GM23338 (cell line): ENCODE measurements around the gene MTA1. TPM values are rescaled to one million over a fixed set of nuclear protein-coding genes. Genes with fewer than 3 reads are reported as not detected.

Source experiments
- ATAC-seq: fragments of 200-7000 bp; cut with Tn5 transposase; 3 replicates; pipeline ENCODE4 v1.9.1; 2020
- DNase-seq: peaks from one replicate; pipeline ENCODE4 v3.0.0-alpha.2; 2015; ENCODE audit warnings: low spot score
- H2AFZ ChIP-seq: fragments of 200-600 bp; sonication (generic); 2 replicates; pipeline ENCODE4 v1.8.0; 2016; ENCODE audit warnings: antibody characterized with exemption, mild to moderate bottlenecking, moderate library complexity
- H3F3A ChIP-seq: fragments of 200-600 bp; sonication (generic); replicated peaks from 2 replicates; pipeline ENCODE4 v1.8.0; 2017; ENCODE audit warnings: antibody characterized with exemption, mixed run types, low read depth
- H3K27ac ChIP-seq: fragments of 200-600 bp; sonication (generic); 2 replicates; pipeline ENCODE4 v1.6.1; 2016; ENCODE audit warnings: low read depth
- H3K27me3 ChIP-seq: fragments of 200-600 bp; sonication (generic); 2 replicates; pipeline ENCODE4 v1.8.0; 2016; ENCODE audit warnings: mild to moderate bottlenecking, mixed run types, moderate library complexity; ENCODE audit not compliant: insufficient read depth
- H3K36me3 ChIP-seq: fragments of 200-600 bp; sonication (generic); 2 replicates; pipeline ENCODE4 v1.8.0; 2016; ENCODE audit warnings: mild to moderate bottlenecking; ENCODE audit not compliant: insufficient read depth
- H3K4me1 ChIP-seq: fragments of 200-600 bp; sonication (generic); 2 replicates; pipeline ENCODE4 v1.8.0; 2016; ENCODE audit warnings: mild to moderate bottlenecking, moderate library complexity; ENCODE audit not compliant: insufficient read depth
- H3K4me2 ChIP-seq: fragments of 200-600 bp; sonication (generic); 2 replicates; pipeline ENCODE4 v1.7.1; 2017; ENCODE audit warnings: mixed run types
- H3K4me3 ChIP-seq: fragments of 200-600 bp; sonication (generic); 2 replicates; pipeline ENCODE4 v1.6.1; 2016; ENCODE audit warnings: mixed run types
- H3K79me2 ChIP-seq: fragments of 200-600 bp; sonication (generic); replicated peaks from 2 replicates; pipeline ENCODE4 v1.8.0; 2017; ENCODE audit warnings: mild to moderate bottlenecking; ENCODE audit not compliant: insufficient read depth
- H3K9me2 ChIP-seq: fragments of 200-600 bp; sonication (generic); 2 replicates; pipeline ENCODE4 v1.8.0; 2017; ENCODE audit not compliant: insufficient read depth
- H4K20me1 ChIP-seq: fragments of 200-600 bp; sonication (generic); replicated peaks from 2 replicates; pipeline ENCODE4 v1.8.0; 2017; ENCODE audit warnings: mild to moderate bottlenecking; ENCODE audit not compliant: insufficient read depth
- H3K27ac Mint-ChIP-seq: 2 replicates; pipeline ENCODE4 v1.8.0; 2020; ENCODE audit warnings: inconsistent platforms, mild to moderate bottlenecking, moderate library complexity, mixed read lengths
- H3K27me3 Mint-ChIP-seq: 3 replicates; pipeline ENCODE4 v1.8.0; 2022; ENCODE audit warnings: low read depth, mild to moderate bottlenecking, moderate library complexity, mixed read lengths, inconsistent platforms; ENCODE audit not compliant: insufficient read depth, poor library complexity
- H3K36me3 Mint-ChIP-seq: 3 replicates; pipeline ENCODE4 v1.8.0; 2021; ENCODE audit warnings: low read depth, mild to moderate bottlenecking, inconsistent platforms, moderate library complexity, mixed read lengths
- H3K4me1 Mint-ChIP-seq: 3 replicates; pipeline ENCODE4 v1.8.0; 2020; ENCODE audit warnings: mild to moderate bottlenecking, inconsistent platforms, mixed read lengths
- H3K4me3 Mint-ChIP-seq: 3 replicates; pipeline ENCODE4 v1.8.0; 2021; ENCODE audit warnings: moderate library complexity, mild to moderate bottlenecking, inconsistent platforms, mixed read lengths
- H3K9me3 Mint-ChIP-seq: 3 replicates; pipeline ENCODE4 v1.8.0; 2020; ENCODE audit warnings: moderate library complexity, mild to moderate bottlenecking, inconsistent platforms, mixed read lengths
- CREB1 ChIP-seq: fragments of 250-450 bp; sonication (Bioruptor Pico); IDR thresholded peaks from 2 replicates; pipeline ENCODE4 v1.5.0; 2020; ENCODE audit warnings: low read depth, mild to moderate bottlenecking, moderate library complexity
- CTCF ChIP-seq, 2 experiments: fragments of 200-600 bp in 1 of 2; sonication (generic) in 1 of 2; conservative IDR thresholded peaks; 2 replicates each; pipeline versions ENCODE4 v1.5.1 to v1.6.1; 2016 to 2017; ENCODE audit warnings: antibody characterized with exemption in 2 of 2, low read depth in 2 of 2, mild to moderate bottlenecking in 2 of 2, moderate library complexity in 1 of 2
- EZH2 ChIP-seq: fragments of 200-600 bp; sonication (generic); IDR thresholded peaks from one replicate; pipeline ENCODE4 v1.8.0; 2017; ENCODE audit warnings: antibody characterized with exemption, mild to moderate bottlenecking, low read depth; ENCODE audit not compliant: unreplicated experiment
- EZH2phosphoT487 ChIP-seq: fragments of 200-600 bp; sonication (generic); IDR thresholded peaks from one replicate; pipeline ENCODE4 v1.8.1; 2018; ENCODE audit warnings: antibody characterized with exemption; ENCODE audit not compliant: unreplicated experiment
- JUNB ChIP-seq: IDR thresholded peaks from one replicate; pipeline ENCODE4 v1.6.1; 2016; ENCODE audit warnings: antibody characterized with exemption; ENCODE audit not compliant: unreplicated experiment
- NANOG ChIP-seq: IDR thresholded peaks from 2 replicates; pipeline ENCODE4 v1.6.1; 2016; ENCODE audit warnings: antibody characterized with exemption, borderline replicate concordance
- POLR2AphosphoS5 ChIP-seq: IDR thresholded peaks from 2 replicates; pipeline ENCODE4 v1.6.1; 2016; ENCODE audit warnings: antibody characterized with exemption, low read depth
- STAT1 ChIP-seq: IDR thresholded peaks from one replicate; pipeline ENCODE4 v1.6.1; 2016; ENCODE audit warnings: antibody characterized with exemption; ENCODE audit not compliant: unreplicated experiment
- ZNF114 ChIP-seq: fragments of 250-450 bp; sonication (Bioruptor Pico); IDR thresholded peaks from 2 replicates; pipeline ENCODE4 v1.5.0; 2020; ENCODE audit warnings: mild to moderate bottlenecking, moderate library complexity
- ZNF331 ChIP-seq: fragments of 250-450 bp; sonication (Bioruptor Pico); IDR thresholded peaks from 2 replicates; pipeline ENCODE4 v1.5.0; 2020; ENCODE audit warnings: low read depth, mild to moderate bottlenecking, moderate library complexity
- polyA plus RNA-seq: library from polyadenylated mRNA; unstranded; fragments of >200 nt; fragmentation: Nextera tagmentation; extraction: Ambion mirVana; gene quantifications from 2 replicates; pipeline ENCODE4 v1.2.1, GENCODE V29; 2016
- total RNA-seq: library from RNA; depleted of rRNA; stranded (reverse); fragments of >200 nt; shearing (Covaris generic); gene quantifications from 2 replicates; pipeline ENCODE4 v1.2.3, GENCODE V29; 2014
- TF ChIP-seq, protein P1 (sequence below): IDR thresholded peaks from one replicate; pipeline ENCODE4 v1.6.1; 2018; ENCODE audit warnings: antibody characterized with exemption; ENCODE audit not compliant: unreplicated experiment
- TF ChIP-seq, protein P2 (sequence below): IDR thresholded peaks from 2 replicates; pipeline ENCODE4 v1.6.1; 2016; ENCODE audit warnings: antibody characterized with exemption

Gene MTA1
- total and polyA plus RNA-seq, 2 experiments from 2014 or later: 53.3 to 126 TPM

DNA sequence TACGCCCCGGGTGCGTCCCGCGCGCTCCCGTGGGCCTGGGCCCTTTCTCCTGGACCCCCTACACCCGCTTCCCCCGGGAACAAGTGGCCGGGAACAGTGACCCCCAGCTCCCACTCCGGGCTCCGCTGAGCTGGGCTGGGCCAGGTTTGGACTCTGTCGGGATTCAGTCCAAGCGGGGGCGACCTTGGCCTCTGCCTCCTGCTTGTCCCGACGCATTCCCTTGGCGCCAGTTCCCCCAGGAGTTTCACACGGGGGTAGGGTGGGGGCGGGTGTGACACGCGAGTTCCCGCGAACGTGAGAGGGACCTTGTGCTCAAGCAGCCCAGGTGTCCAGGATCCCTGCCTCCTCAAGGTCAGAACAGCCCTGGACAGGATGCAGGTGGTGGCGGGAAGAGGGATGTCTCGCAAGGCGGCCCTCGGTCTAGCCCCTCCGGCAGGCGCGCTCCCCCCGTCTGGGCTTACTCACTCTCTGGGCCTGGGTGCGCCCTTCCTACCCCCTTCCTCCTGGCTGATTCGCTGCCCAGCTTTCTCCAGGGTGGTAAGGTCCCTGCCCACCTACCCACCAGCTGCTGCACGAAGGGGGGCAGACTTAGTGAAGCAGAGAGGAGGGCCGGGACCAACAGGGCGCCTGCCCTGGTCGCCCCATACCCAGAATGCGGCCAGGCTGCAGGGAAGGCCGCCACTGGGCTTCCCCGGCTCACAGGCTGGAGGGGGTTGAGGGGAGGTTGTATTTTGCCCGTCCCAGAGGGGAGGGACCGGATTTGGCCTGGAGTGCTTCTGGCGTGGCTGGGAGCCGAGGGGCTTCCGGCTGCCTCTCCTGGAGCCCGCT, 55.9 kb downstream of the MTA1 start:
- H3K9me3 Mint-ChIP-seq: no peaks in the 10 kb centered on the region
- H3K27me3 ChIP-seq: peaks cover 57% of the 10 kb centered on the region
- H3K4me1 ChIP-seq: peaks cover 16% of the 10 kb centered on the region; the same call in 1 of the 2 replicates
- peak overlapping the region; percentile 78 for H3K4me2 ChIP-seq
- H3K79me2 ChIP-seq: no peaks in the 10 kb centered on the region
- peaks cover 9% of the 10 kb centered on the region; the same call in 2 of the 3 replicates for H3K4me1 Mint-ChIP-seq
- H3K36me3 Mint-ChIP-seq: no peaks in the 10 kb centered on the region
- H3K4me3 ChIP-seq: peak overlapping the region; percentile 70
- H3K27ac ChIP-seq: no peak overlapping the region
- H3K4me3 Mint-ChIP-seq: peak overlapping the region; percentile 59; the same call in 2 of the 3 replicates
- peak; percentile 1 for ATAC-seq
- TF ChIP-seq ZNF114 (no peak), EZH2 (peak; percentile 50), NANOG (no peak)
- H3K9me2 ChIP-seq: no peaks in the 10 kb centered on the region
- H3K27ac Mint-ChIP-seq: no peak overlapping the region
- no peaks in the 10 kb centered on the region; the same call in 1 of the 2 replicates for H4K20me1 ChIP-seq
- peaks cover 54% of the 10 kb centered on the region for H3K27me3 Mint-ChIP-seq
- peak overlapping the region; percentile 74 for H2AFZ ChIP-seq
- no peaks in the 10 kb centered on the region for H3K36me3 ChIP-seq
- DNase-seq: peak; percentile 55
- H3F3A ChIP-seq: peaks cover 7% of the 10 kb centered on the region; the same call in 1 of the 2 replicates

DNA sequence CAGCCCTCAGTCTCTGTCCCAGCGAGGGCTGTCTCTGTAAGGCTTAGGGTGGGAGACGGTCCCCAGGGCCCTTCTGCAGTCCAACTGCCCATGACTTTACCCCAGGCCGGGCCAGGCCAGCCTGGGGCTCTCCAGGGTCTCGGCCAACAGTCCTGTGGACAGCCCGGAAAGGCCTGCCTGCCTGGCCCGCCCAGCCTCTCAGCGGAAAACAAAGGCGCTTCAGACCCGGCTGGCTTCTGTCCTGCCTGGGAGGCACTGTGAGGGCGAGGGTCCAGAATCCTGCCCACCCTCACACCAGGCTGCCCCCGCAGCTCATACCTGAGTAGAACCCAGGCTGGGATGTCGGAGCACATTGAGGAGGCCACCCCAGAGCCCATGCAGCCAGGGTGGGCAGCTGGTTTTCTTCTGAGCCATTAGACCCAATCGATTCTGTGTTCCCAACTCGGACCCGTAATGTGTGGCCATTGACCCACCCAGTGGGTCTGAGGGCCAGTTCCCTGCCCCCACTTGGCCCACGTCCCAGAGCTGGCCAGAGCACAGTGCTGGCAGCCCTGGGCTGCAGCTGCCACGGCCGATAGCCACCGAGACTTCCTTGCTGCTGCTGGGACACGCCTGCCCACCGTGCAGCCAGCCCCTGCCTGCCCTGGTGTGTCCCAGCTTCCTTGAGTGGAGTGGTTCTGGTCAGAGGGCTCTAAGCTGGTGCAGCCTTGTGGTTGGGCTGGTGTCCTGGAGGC, 56.6 kb downstream of the MTA1 start:
- Histone ChIP-seq H3K79me2 (no peaks in the 10 kb centered on the region), H2AFZ (peak overlapping the region; percentile 74; the same call in 1 of the 2 replicates), H3K36me3 (no peaks in the 10 kb centered on the region), H3K4me3 (peak overlapping the region; percentile 70), H3K4me1 (peaks cover 13% of the 10 kb centered on the region; the same call in 1 of the 2 replicates), H3K4me2 (peak overlapping the region; percentile 78), H3K9me2 (no peaks in the 10 kb centered on the region), H3K27ac (no peak overlapping the region), H3F3A (0 out of 2 replicates have a peak, but pooled peaks cover 4% of the 10 kb centered on the region), H3K27me3 (peaks cover 65% of the 10 kb centered on the region), H4K20me1 (no peaks in the 10 kb centered on the region)
- Mint-ChIP-seq H3K4me1 (peaks cover 9% of the 10 kb centered on the region; the same call in 2 of the 3 replicates), H3K4me3 (peak overlapping the region; percentile 59; the same call in 2 of the 3 replicates), H3K27ac (no peak overlapping the region), H3K27me3 (peaks cover 60% of the 10 kb centered on the region), H3K9me3 (no peaks in the 10 kb centered on the region), H3K36me3 (no peaks in the 10 kb centered on the region)
- DNase-seq: peak; percentile 39
- no peak; the same call in 2 of the 3 replicates for ATAC-seq
- TF ChIP-seq EZH2: no peak
- TF ChIP-seq STAT1: no peak
- no peak for TF ChIP-seq EZH2phosphoT487
- TF ChIP-seq, protein P1, sequence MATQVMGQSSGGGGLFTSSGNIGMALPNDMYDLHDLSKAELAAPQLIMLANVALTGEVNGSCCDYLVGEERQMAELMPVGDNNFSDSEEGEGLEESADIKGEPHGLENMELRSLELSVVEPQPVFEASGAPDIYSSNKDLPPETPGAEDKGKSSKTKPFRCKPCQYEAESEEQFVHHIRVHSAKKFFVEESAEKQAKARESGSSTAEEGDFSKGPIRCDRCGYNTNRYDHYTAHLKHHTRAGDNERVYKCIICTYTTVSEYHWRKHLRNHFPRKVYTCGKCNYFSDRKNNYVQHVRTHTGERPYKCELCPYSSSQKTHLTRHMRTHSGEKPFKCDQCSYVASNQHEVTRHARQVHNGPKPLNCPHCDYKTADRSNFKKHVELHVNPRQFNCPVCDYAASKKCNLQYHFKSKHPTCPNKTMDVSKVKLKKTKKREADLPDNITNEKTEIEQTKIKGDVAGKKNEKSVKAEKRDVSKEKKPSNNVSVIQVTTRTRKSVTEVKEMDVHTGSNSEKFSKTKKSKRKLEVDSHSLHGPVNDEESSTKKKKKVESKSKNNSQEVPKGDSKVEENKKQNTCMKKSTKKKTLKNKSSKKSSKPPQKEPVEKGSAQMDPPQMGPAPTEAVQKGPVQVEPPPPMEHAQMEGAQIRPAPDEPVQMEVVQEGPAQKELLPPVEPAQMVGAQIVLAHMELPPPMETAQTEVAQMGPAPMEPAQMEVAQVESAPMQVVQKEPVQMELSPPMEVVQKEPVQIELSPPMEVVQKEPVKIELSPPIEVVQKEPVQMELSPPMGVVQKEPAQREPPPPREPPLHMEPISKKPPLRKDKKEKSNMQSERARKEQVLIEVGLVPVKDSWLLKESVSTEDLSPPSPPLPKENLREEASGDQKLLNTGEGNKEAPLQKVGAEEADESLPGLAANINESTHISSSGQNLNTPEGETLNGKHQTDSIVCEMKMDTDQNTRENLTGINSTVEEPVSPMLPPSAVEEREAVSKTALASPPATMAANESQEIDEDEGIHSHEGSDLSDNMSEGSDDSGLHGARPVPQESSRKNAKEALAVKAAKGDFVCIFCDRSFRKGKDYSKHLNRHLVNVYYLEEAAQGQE: no peak
- TF ChIP-seq, protein P2, sequence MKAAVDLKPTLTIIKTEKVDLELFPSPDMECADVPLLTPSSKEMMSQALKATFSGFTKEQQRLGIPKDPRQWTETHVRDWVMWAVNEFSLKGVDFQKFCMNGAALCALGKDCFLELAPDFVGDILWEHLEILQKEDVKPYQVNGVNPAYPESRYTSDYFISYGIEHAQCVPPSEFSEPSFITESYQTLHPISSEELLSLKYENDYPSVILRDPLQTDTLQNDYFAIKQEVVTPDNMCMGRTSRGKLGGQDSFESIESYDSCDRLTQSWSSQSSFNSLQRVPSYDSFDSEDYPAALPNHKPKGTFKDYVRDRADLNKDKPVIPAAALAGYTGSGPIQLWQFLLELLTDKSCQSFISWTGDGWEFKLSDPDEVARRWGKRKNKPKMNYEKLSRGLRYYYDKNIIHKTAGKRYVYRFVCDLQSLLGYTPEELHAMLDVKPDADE: no peak
- no peak for TF ChIP-seq JUNB
- no peak for TF ChIP-seq ZNF114
- no peak for TF ChIP-seq NANOG
- TF ChIP-seq ZNF331 (CRISPR knock-in tag): no peak
- TF ChIP-seq CTCF (conservative IDR thresholded peaks at IDR 0.05; ENCODE audit: low read depth in 2 of 2): no peak
- TF ChIP-seq POLR2AphosphoS5: no peak
- no peak for TF ChIP-seq CREB1 (CRISPR knock-in tag)
